GM23248 (cell line): ENCODE results near the gene GALNT10.

Experiments
- EZH2 ChIP-seq: fragments of 200-600 bp; sonication (generic); IDR thresholded peaks from 2 replicates; pipeline ENCODE4 v1.6.1; 2018; ENCODE audit warnings: antibody characterized with exemption, mild to moderate bottlenecking; ENCODE audit not compliant: insufficient read depth, poor library complexity, severe bottlenecking
- EZH2phosphoT487 ChIP-seq: fragments of 200-600 bp; sonication (generic); IDR thresholded peaks from 2 replicates; pipeline ENCODE4 v1.6.1; 2018; ENCODE audit warnings: antibody characterized with exemption, moderate library complexity, mild to moderate bottlenecking, low read depth; ENCODE audit not compliant: insufficient read depth

GRCh38 chr5:154174091-154174490 is 16.4 kb upstream of the GALNT10 start:
- TF ChIP-seq EZH2 = no peak
- TF ChIP-seq EZH2phosphoT487 = no peak
